IMR-90 (cell line): ENCODE data around the gene BLTP3A. TPM values are rescaled to one million over a fixed set of nuclear protein-coding genes. Genes with fewer than 3 reads are reported as not detected.
"Not testable (repeated sequence)": the region's sequence is repeated elsewhere in the genome, so short reads cannot be mapped to it uniquely, and the experiment has no call there.

Experiments used
- ATAC-seq: fragments of 200-7000 bp; cut with Tn5 transposase; 2 replicates; pipeline ENCODE4 v1.9.1; 2020; ENCODE audit warnings: low read depth, mild to moderate bottlenecking, moderate library complexity
- BruUV-seq: library from RNA; stranded (reverse); fragments of 400-500 nt; replicated peaks from 2 replicates; lab custom pipeline; 2021; lab: Mats Ljungman, UMichigan
- CTCF ChIA-PET: fragments of 300-600 bp; formaldehyde crosslinking; extraction: SDS; loops from one replicate; lab custom pipeline; 2021; ENCODE audit warnings: antibody characterized with exemption; lab: Yijun Ruan, JAX
- POLR2A ChIA-PET: fragments of 300-600 bp; sonication (Branson Sonifier 250); formaldehyde crosslinking; loops from one replicate; lab custom pipeline; 2022; ENCODE audit warnings: antibody characterized with exemption; ENCODE audit not compliant: unreplicated experiment; lab: Charles Lee
- DNase-seq: peaks from one replicate; pipeline ENCODE4 v3.0.0; 2013
- H2AFZ ChIP-seq: replicated peaks from 2 replicates; pipeline ENCODE3; 2013; ENCODE audit warnings: low read length, mild to moderate bottlenecking; ENCODE audit not compliant: poor library complexity
- H2AK5ac ChIP-seq: 2 replicates; pipeline ENCODE4 v1.6.1; 2013; ENCODE audit warnings: low read depth, low read length, inconsistent platforms
- H2AK9ac ChIP-seq: replicated peaks from 2 replicates; pipeline ENCODE3; 2013; ENCODE audit warnings: mild to moderate bottlenecking, low read depth, low read length, moderate library complexity; ENCODE audit not compliant: poor library complexity
- H2BK120ac ChIP-seq: 2 replicates; pipeline ENCODE4 v1.6.1; 2013; ENCODE audit warnings: low read depth, low read length, inconsistent platforms
- H2BK15ac ChIP-seq: 3 replicates; pipeline ENCODE4 v1.6.1; 2013; ENCODE audit warnings: low read depth, low read length, inconsistent platforms
- H2BK20ac ChIP-seq: 2 replicates; pipeline ENCODE4 v1.6.1; 2013; ENCODE audit warnings: low read depth, mild to moderate bottlenecking, inconsistent platforms, low read length, moderate library complexity
- H2BK5ac ChIP-seq: 2 replicates; pipeline ENCODE4 v1.6.1; 2013; ENCODE audit warnings: mild to moderate bottlenecking, low read depth, low read length, inconsistent platforms; ENCODE audit not compliant: poor library complexity, severe bottlenecking
- H3K14ac ChIP-seq: replicated peaks from 2 replicates; pipeline ENCODE4 v1.6.1; 2013; ENCODE audit warnings: low read depth, low read length, inconsistent platforms
- H3K18ac ChIP-seq: 2 replicates; pipeline ENCODE4 v1.6.1; 2013; ENCODE audit warnings: low read depth, low read length, control low read depth
- H3K23ac ChIP-seq: 2 replicates; pipeline ENCODE4 v1.6.1; 2013; ENCODE audit warnings: low read depth, low read length, inconsistent platforms
- H3K27ac ChIP-seq: 2 replicates; pipeline ENCODE4 v1.5.1; 2013; ENCODE audit warnings: mild to moderate bottlenecking, control low read depth, low read length; ENCODE audit not compliant: insufficient read depth
- H3K27me3 ChIP-seq: 2 replicates; pipeline ENCODE4 v1.6.1; 2013; ENCODE audit warnings: low read length; ENCODE audit not compliant: control insufficient read depth, insufficient read depth
- H3K36me3 ChIP-seq: 2 replicates; pipeline ENCODE4 v1.6.1; 2013; ENCODE audit warnings: low read length, mixed read lengths; ENCODE audit not compliant: control insufficient read depth, insufficient read depth
- H3K4ac ChIP-seq: 2 replicates; pipeline ENCODE4 v1.6.1; 2013; ENCODE audit warnings: low read depth, low read length, inconsistent platforms
- H3K4me1 ChIP-seq: 2 replicates; pipeline ENCODE4 v1.6.1; 2013; ENCODE audit warnings: low read length, mixed read lengths; ENCODE audit not compliant: control insufficient read depth, insufficient read depth
- H3K4me2 ChIP-seq: 2 replicates; pipeline ENCODE4 v1.6.1; 2013; ENCODE audit warnings: low read depth, mild to moderate bottlenecking, control low read depth, low read length, moderate library complexity
- H3K4me3 ChIP-seq: 2 replicates; pipeline ENCODE4 v1.5.1; 2013; ENCODE audit warnings: low read depth, mild to moderate bottlenecking, control low read depth, low read length, moderate library complexity; ENCODE audit not compliant: insufficient read depth
- H3K56ac ChIP-seq: 2 replicates; pipeline ENCODE4 v1.6.1; 2013; ENCODE audit warnings: low read length, inconsistent platforms; ENCODE audit not compliant: insufficient read depth; ENCODE audit errors: extremely low read depth
- H3K79me1 ChIP-seq, 2 experiments: 2 replicates each; pipeline ENCODE4 v1.6.1; 2013; ENCODE audit warnings: low read length in 2 of 2, inconsistent platforms in 1 of 2, low read depth in 1 of 2
- H3K9ac ChIP-seq: 2 replicates; pipeline ENCODE4 v1.6.1; 2013; ENCODE audit warnings: low read depth, low read length, control low read depth
- H3K9me1 ChIP-seq: 2 replicates; pipeline ENCODE4 v1.6.1; 2013; ENCODE audit warnings: low read length, inconsistent platforms; ENCODE audit not compliant: insufficient read depth
- H3K9me3 ChIP-seq: 2 replicates; pipeline ENCODE4 v1.6.1; 2013; ENCODE audit warnings: low read length; ENCODE audit not compliant: control insufficient read depth, insufficient read depth
- H4K20me1 ChIP-seq: 2 replicates; pipeline ENCODE4 v1.6.1; 2013; ENCODE audit warnings: low read length, inconsistent platforms; ENCODE audit not compliant: insufficient read depth
- H4K5ac ChIP-seq: 2 replicates; pipeline ENCODE4 v1.6.1; 2013; ENCODE audit warnings: mild to moderate bottlenecking, low read depth, low read length, control low read depth
- H4K8ac ChIP-seq, 2 experiments: 2 replicates each; pipeline ENCODE4 v1.6.1; 2013; ENCODE audit warnings: low read depth in 2 of 2, low read length in 2 of 2, control low read depth in 1 of 2, inconsistent platforms in 1 of 2
- H4K91ac ChIP-seq: 2 replicates; pipeline ENCODE4 v1.6.1; 2013; ENCODE audit warnings: low read depth, low read length, inconsistent platforms; ENCODE audit not compliant: insufficient read depth
- WGBS, 2 experiments: methylation state at CpG; one replicate each; pipeline versions ENCODE4 v1.1.5 to v1.1.7; 2013; ENCODE audit warnings: missing lambda C conversion rate in 2 of 2; ENCODE audit not compliant: insufficient read length in 1 of 2; ENCODE audit errors: extremely low coverage in 2 of 2; 5-methylcytosine and 5-hydroxymethylcytosine counted together
- dilution Hi-C: fragments of 300-500 bp; cut with HindIII; formaldehyde crosslinking; loops from one replicate; pipeline ENCODE4 v1.14.3; 2018; ENCODE audit warnings: low sequenced_read_pairs; ENCODE audit not compliant: unreplicated experiment
- in situ Hi-C: fragments of 300-500 bp; cut with MboI; formaldehyde crosslinking; loops from 3 replicates; pipeline ENCODE4 v1.14.3; 2019; ENCODE audit warnings: low sequenced_read_pairs, inconsistent platforms, mixed read lengths
- intact Hi-C: fragments of 100-400 bp; cut with micrococcal nuclease; formaldehyde crosslinking; loops from 2 replicates; pipeline ENCODE4 v1.10.0; 2022
- polyA plus RNA-seq, 3 experiments: library from polyadenylated mRNA; depleted of rRNA; stranded (reverse); fragments of >200 nt; gene quantifications; 2 replicates each; pipeline ENCODE4 v1.2.3, GENCODE V29; 2012; ENCODE audit warnings: low replicate concordance in 1 of 3
- total RNA-seq: library from RNA; depleted of rRNA; stranded (reverse); fragments of >200 nt; gene quantifications from 2 replicates; pipeline ENCODE4 v1.2.3, GENCODE V29; 2012

The BLTP3A gene
- total and polyA plus RNA-seq, 2 of the 4 experiments (the other 2 are of a cell fraction) = 3.0 to 4.7 TPM

DNA sequence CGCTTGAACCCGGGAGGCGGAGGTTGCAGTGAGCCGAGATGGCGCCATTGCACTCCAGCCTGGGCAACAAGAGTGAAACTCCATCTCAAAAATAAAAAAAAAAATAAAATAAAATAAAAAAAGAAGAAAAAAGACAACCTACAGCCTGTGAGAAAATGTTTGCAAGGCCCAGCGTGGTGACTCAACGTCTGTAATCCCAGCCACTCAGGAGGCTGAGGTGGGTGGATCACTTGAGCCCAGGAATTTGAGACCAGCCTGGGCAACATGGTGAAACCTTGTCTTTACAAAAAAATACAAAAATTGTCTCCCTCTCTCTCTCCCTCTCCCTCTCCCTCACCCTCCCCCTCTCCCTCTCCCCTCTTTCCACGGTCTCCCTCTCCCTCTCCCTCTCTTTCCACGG is 6.5 kb upstream of the BLTP3A start:
- H4K8ac ChIP-seq, H2AFZ ChIP-seq, H3K4me2 ChIP-seq, H2BK20ac ChIP-seq, H2BK120ac ChIP-seq, in situ Hi-C loops, H3K79me1 ChIP-seq, H3K36me3 ChIP-seq, H3K14ac ChIP-seq, H3K56ac ChIP-seq, H3K9ac ChIP-seq, intact Hi-C loops, H3K27me3 ChIP-seq, H3K4me3 ChIP-seq, H3K9me1 ChIP-seq, H2AK5ac ChIP-seq, H2BK15ac ChIP-seq, H3K23ac ChIP-seq, H3K9me3 ChIP-seq, H3K4ac ChIP-seq, H3K18ac ChIP-seq, POLR2A ChIA-PET, dilution Hi-C loops, BruUV-seq, H3K4me1 ChIP-seq, H4K20me1 ChIP-seq, H4K5ac ChIP-seq, H4K91ac ChIP-seq, H2BK5ac ChIP-seq, H3K27ac ChIP-seq, H2AK9ac ChIP-seq: not testable (repeated sequence)
- peak; percentile 64 for ATAC-seq
- CTCF ChIA-PET = interaction anchor here (0.6 kb wide), 1 partner anchor 18 kb away, joined by 4 read pairs; no protein-coding TSS in a partner anchor
- DNase-seq = peak; percentile 50
- WGBS, 2 experiments = no CpG with 5 or more reads among the region's 9 CpGs

DNA sequence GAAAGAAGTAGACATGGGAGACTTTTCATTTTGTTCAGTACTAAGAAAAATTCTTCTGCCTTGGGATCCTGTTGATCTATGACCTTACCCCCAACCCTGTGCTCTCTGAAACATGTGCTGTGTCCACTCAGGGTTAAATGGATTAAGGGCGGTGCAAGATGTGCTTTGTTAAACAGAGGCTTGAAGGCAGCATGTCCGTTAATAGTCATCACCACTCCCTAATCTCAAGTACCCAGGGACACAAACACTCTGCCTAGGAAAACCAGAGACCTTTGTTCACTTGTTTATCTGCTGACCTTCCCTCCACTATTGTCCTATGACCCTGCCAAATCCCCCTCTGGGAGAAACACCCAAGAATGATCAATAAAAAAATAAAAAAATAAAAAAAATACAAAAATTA is 4.7 kb upstream of the BLTP3A start:
- in situ Hi-C loops, H3K9ac ChIP-seq, H3K4ac ChIP-seq, BruUV-seq, H4K5ac ChIP-seq, H3K4me3 ChIP-seq, ATAC-seq, H3K79me1 ChIP-seq, H3K9me1 ChIP-seq, intact Hi-C loops, H3K56ac ChIP-seq, H4K8ac ChIP-seq, H2AK5ac ChIP-seq, DNase-seq, H3K4me1 ChIP-seq, H2BK5ac ChIP-seq, H3K9me3 ChIP-seq, H2AFZ ChIP-seq, H2BK15ac ChIP-seq, dilution Hi-C loops, H2BK120ac ChIP-seq, H2AK9ac ChIP-seq, H3K23ac ChIP-seq, H3K14ac ChIP-seq, H3K18ac ChIP-seq, H3K27ac ChIP-seq, H3K36me3 ChIP-seq, H3K4me2 ChIP-seq, CTCF ChIA-PET, H4K91ac ChIP-seq, POLR2A ChIA-PET, H4K20me1 ChIP-seq, H3K27me3 ChIP-seq, H2BK20ac ChIP-seq: not testable (repeated sequence)
- WGBS, 2 experiments = no CpG with 5 or more reads among the region's 2 CpGs
